ENCODE results near the gene MYBBP1A. TPM values are rescaled to one million over a fixed set of nuclear protein-coding genes. Genes with fewer than 3 reads are reported as not detected.

MYBBP1A gene
- total RNA-seq, 1 experiment from 2014 or later = 155 TPM

GRCh38 chr17:4549781-4550533 lies 5.2 kb downstream of the MYBBP1A start:
- ChIA-PET CTCF (no interaction called here), POLR2A (ENCODE audit: unreplicated experiment) (no interaction called here)
- Histone ChIP-seq H3K9me2 (replicated peaks; ENCODE audit: low read length) (no peaks in the 10 kb centered on the region), H3K9me3 (ENCODE audit: low read length) (no peaks in the 10 kb centered on the region), H3K4me1 (ENCODE audit: insufficient read depth, low read length) (peaks cover 9% of the 10 kb centered on the region; the same call in 1 of the 2 replicates), H3F3A (ENCODE audit: low read length, unreplicated experiment) (no peaks in the 10 kb centered on the region), H4K20me1 (ENCODE audit: low read length) (no peaks in the 10 kb centered on the region), H3K4me3 (ENCODE audit: low read length) (no peak overlapping the region), H3K36me3 (ENCODE audit: low read depth, low read length) (peaks cover 45% of the 10 kb centered on the region; the same call in 1 of the 2 replicates), H3K9ac (ENCODE audit: low read length) (no peak overlapping the region), H3K79me2 (ENCODE audit: low read length) (peaks cover 43% of the 10 kb centered on the region), H3K27ac (ENCODE audit: low read length) (no peak overlapping the region), H3K4me2 (ENCODE audit: low read length) (no peak overlapping the region), H2AFZ (ENCODE audit: low read length) (no peak overlapping the region), H3K27me3 (ENCODE audit: low read length) (no peaks in the 10 kb centered on the region)
- intact Hi-C loops (cut with micrococcal nuclease) = no loop called here
- DNase-seq = no peak
- no peak for ATAC-seq
- no TSS peak for BruUV-seq (replicated peaks)
- no peak for TF ChIP-seq EZH2phosphoT487 (IDR thresholded peaks at IDR 0.05; ENCODE audit: borderline replicate concordance, low read length)
- TF ChIP-seq CTCF (conservative IDR thresholded peaks at IDR 0.05; ENCODE audit: low read depth, low read length) = no peak
- TF ChIP-seq EZH2 (IDR thresholded peaks at IDR 0.05; ENCODE audit: low read length, unreplicated experiment) = no peak

- H2AFZ ChIP-seq (ENCODE audit: low read length) = no peak overlapping the region
- no peaks in the 10 kb centered on the region for H3K9me2 ChIP-seq (replicated peaks; ENCODE audit: low read length)
- H3K27ac ChIP-seq (ENCODE audit: low read length) = no peak overlapping the region
- no peaks in the 10 kb centered on the region for H3K27me3 ChIP-seq (ENCODE audit: low read length)
- intact Hi-C loops (cut with micrococcal nuclease) = no loop called here
- peaks cover 9% of the 10 kb centered on the region; the same call in 1 of the 2 replicates for H3K4me1 ChIP-seq (ENCODE audit: insufficient read depth, low read length)
- ChIA-PET POLR2A (ENCODE audit: unreplicated experiment) (no interaction called here), CTCF (no interaction called here)
- DNase-seq (no peak), ATAC-seq (no peak)
- BruUV-seq (replicated peaks) = no TSS peak
- peaks cover 45% of the 10 kb centered on the region; the same call in 1 of the 2 replicates for H3K36me3 ChIP-seq (ENCODE audit: low read depth, low read length)
- no peak overlapping the region for H3K4me2 ChIP-seq (ENCODE audit: low read length)
- H3K79me2 ChIP-seq (ENCODE audit: low read length) = peaks cover 33% of the 10 kb centered on the region
- no peaks in the 10 kb centered on the region for H3F3A ChIP-seq (ENCODE audit: low read length, unreplicated experiment)
- no peak overlapping the region for H3K4me3 ChIP-seq (ENCODE audit: low read length)
- H3K9ac ChIP-seq (ENCODE audit: low read length) = no peak overlapping the region
- no peaks in the 10 kb centered on the region for H4K20me1 ChIP-seq (ENCODE audit: low read length)
- no peaks in the 10 kb centered on the region for H3K9me3 ChIP-seq (ENCODE audit: low read length)
- TF ChIP-seq EZH2phosphoT487 (IDR thresholded peaks at IDR 0.05; ENCODE audit: borderline replicate concordance, low read length) = no peak
- no peak for TF ChIP-seq CTCF (conservative IDR thresholded peaks at IDR 0.05; ENCODE audit: low read depth, low read length)
- no peak for TF ChIP-seq EZH2 (IDR thresholded peaks at IDR 0.05; ENCODE audit: low read length, unreplicated experiment)
Measured at GRCh38 chr17:4548721-4549531, 6.3 kb downstream of the MYBBP1A start.
